ENCODE results near the gene CD200R1.

- TF ChIP-seq CTCF (conservative IDR thresholded peaks at IDR 0.05; ENCODE audit: low read depth, low read length) (no peak), SMC3 (IDR thresholded peaks at IDR 0.05; ENCODE audit: low read depth, low read length) (no peak), POLR2A (IDR thresholded peaks at IDR 0.05; ENCODE audit: low read depth, low read length) (peak; percentile 75), MXI1 (IDR thresholded peaks at IDR 0.05; ENCODE audit: borderline replicate concordance, low read depth, low read length) (peak; percentile 93), CEBPB (IDR thresholded peaks at IDR 0.05; ENCODE audit: low read depth, low read length) (peak; percentile 60; the same call in 1 of the 2 replicates), RAD21 (IDR thresholded peaks at IDR 0.05; ENCODE audit: low read length) (no peak), USF2 (IDR thresholded peaks at IDR 0.05; ENCODE audit: low read depth, low read length) (peak; percentile 85)
Observed at GRCh38 chr3:113019182-113020137, 44.6 kb upstream of the CD200R1 start.
